ENCODE results near the gene FAM117B. TPM values are rescaled to one million over a fixed set of nuclear protein-coding genes. Genes with fewer than 3 reads are reported as not detected.

The FAM117B gene
- total RNA-seq, 4 donors from 2014 or later: 3.6 to 9.7 (median 4.6) TPM

DNA sequence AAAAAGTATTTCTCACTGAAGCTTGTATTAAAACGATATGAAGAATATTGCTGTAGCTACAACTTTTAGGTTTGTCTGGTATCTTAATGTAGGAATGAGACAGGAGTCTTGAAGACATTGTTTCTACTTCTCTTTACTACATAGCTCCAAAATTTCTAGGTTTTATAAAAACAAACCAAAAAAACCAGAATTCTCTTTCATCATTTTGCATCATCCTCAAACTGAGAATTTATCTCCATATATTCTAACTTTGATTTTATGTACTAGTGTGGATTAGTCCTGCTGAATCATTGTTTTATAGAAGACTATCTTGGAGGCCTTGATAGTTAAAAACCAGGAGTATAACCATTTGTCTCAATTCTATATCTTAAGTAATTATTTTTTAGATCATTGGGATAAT is 136.6 kb downstream of the FAM117B start:
- no peak for TF ChIP-seq POLR2A (IDR thresholded peaks at IDR 0.05)
- no peak for TF ChIP-seq EP300 (IDR thresholded peaks at IDR 0.05)
- no peak for TF ChIP-seq POLR2AphosphoS5 (IDR thresholded peaks at IDR 0.05)
- TF ChIP-seq, protein P1, sequence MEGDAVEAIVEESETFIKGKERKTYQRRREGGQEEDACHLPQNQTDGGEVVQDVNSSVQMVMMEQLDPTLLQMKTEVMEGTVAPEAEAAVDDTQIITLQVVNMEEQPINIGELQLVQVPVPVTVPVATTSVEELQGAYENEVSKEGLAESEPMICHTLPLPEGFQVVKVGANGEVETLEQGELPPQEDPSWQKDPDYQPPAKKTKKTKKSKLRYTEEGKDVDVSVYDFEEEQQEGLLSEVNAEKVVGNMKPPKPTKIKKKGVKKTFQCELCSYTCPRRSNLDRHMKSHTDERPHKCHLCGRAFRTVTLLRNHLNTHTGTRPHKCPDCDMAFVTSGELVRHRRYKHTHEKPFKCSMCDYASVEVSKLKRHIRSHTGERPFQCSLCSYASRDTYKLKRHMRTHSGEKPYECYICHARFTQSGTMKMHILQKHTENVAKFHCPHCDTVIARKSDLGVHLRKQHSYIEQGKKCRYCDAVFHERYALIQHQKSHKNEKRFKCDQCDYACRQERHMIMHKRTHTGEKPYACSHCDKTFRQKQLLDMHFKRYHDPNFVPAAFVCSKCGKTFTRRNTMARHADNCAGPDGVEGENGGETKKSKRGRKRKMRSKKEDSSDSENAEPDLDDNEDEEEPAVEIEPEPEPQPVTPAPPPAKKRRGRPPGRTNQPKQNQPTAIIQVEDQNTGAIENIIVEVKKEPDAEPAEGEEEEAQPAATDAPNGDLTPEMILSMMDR (IDR thresholded peaks at IDR 0.05): no peak
- Histone ChIP-seq H3K27ac (no peak overlapping the region), H3K36me3 (peaks cover 0 to 24% of the 10 kb centered on the region in 2 donors), H3K27me3 (no peaks in the 10 kb centered on the region), H3K4me1 (no peaks in the 10 kb centered on the region), H3K4me3 (no peak overlapping the region), H3K9me3 (no peaks in the 10 kb centered on the region)
- 82 to 94% methylated on average over 1 of the region's 1 CpG for WGBS, 2 donors (ENCODE audit: low coverage in 1 of 2)
- no peak for ATAC-seq

DNA sequence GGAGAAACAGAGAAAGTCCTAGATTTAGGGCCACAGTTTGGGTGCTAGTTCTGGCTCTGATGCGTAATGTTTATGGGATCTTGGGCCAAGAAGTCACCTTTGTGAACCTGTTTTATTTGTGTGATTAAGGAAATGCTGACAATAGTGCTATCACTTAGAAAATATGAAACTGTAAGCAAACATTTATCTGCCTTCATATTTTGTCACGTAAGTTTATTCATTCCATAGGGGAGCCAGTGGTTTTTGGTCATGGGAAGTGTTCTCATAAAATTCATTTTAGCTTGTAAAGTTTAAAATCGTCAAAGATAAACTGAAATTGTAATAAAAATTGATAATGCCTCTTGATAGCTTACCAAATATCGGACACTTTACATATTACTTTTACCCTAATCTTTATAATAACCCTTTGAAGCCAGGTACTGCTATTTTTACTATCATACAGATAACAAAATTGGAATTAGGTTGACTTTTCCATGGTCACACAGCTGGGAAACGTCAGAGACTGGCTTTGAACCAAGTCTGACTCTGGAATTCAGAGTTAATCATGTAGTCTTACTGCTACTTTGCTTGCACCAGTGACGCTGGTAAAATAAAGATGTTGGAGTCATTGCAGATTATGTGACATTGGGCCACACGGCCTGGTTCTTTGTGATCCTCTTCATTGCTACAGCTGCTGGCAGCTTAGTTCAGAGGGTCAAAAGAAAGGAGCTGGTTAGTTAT is 137.1 kb downstream of the FAM117B start:
- TF ChIP-seq EP300 (IDR thresholded peaks at IDR 0.05): no peak
- TF ChIP-seq POLR2AphosphoS5 (IDR thresholded peaks at IDR 0.05): no peak
- TF ChIP-seq, protein P1 (IDR thresholded peaks at IDR 0.05): no peak
- TF ChIP-seq POLR2A (IDR thresholded peaks at IDR 0.05): no peak
- Histone ChIP-seq H3K27me3 (no peaks in the 10 kb centered on the region), H3K36me3 (peaks cover 0 to 20% of the 10 kb centered on the region in 2 donors), H3K9me3 (no peaks in the 10 kb centered on the region), H3K4me1 (no peaks in the 10 kb centered on the region), H3K27ac (no peak overlapping the region), H3K4me3 (no peak overlapping the region)
- 45 to 70% methylated on average over 7 of the region's 7 CpGs for WGBS, 2 donors (ENCODE audit: low coverage in 1 of 2)
- no peak for ATAC-seq

DNA sequence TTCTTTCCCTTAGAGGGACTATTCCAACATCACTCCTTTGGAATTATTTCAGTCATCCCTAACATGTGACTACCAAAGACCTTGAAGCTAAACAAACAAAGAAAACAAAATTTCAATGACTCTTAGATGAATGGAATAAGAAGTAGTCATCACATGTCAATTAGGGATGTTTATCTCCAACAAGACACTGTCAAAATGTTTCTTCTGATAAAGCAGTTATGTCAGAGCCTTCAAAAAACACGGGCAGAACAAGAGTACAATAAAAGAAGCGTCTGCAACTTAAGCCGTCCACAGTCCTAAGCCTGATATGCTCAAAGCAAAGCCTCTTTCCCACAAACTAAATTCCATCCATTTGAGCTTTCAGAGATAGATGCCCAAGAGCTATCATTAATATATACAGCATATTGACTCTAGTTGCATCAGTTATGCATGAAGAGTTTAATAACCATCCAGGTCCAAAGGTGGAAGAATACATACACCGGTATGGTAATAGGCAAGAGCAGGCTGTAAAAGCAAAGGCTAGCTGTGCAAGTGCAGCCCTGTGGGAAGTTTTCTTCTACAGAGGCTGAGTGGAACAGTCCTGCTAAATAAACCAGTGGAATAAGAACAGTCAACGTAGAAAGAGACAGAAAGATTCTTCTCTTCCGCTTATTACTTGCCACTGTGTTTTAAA is 138.7 kb downstream of the FAM117B start:
- Histone ChIP-seq H3K27ac (no peak overlapping the region), H3K4me3 (no peak overlapping the region), H3K4me1 (no peaks in the 10 kb centered on the region), H3K36me3 (peaks cover 0 to 33% of the 10 kb centered on the region in 2 donors), H3K27me3 (no peaks in the 10 kb centered on the region), H3K9me3 (no peaks in the 10 kb centered on the region)
- no peak for ATAC-seq
- TF ChIP-seq POLR2AphosphoS5 (IDR thresholded peaks at IDR 0.05) (no peak), POLR2A (IDR thresholded peaks at IDR 0.05) (no peak), EP300 (IDR thresholded peaks at IDR 0.05) (no peak)
- TF ChIP-seq, protein P1 (IDR thresholded peaks at IDR 0.05): no peak
- 92% methylated on average over 5 to 6 of the region's 6 CpGs for WGBS, 2 donors (ENCODE audit: low coverage in 1 of 2)

DNA sequence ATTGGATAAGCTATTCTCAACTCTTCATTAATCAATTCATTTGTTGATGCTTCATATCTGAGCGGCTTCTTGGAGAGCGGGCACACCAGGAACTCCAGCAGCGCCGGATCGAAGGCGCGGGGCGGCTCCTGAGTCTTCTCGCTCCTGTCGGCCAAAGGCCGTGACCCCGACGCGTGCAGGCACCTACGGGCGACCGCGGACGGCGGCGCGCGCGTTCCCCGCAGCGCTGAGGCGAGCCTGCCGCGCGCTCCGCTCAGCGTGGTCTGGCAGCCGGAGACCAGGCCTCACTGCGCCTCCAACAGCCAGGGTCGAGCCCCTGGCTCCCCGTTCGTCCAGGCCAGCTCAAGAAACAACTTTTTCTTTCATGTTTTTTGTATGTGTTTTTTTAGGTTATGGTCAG is 139.3 kb downstream of the FAM117B start:
- H3K36me3 ChIP-seq: peaks cover 0 to 39% of the 10 kb centered on the region in 2 donors
- no peak for ATAC-seq
- H3K4me3 ChIP-seq: no peak overlapping the region
- H3K9me3 ChIP-seq: no peaks in the 10 kb centered on the region
- H3K27ac ChIP-seq: no peak overlapping the region
- H3K4me1 ChIP-seq: no peaks in the 10 kb centered on the region
- no peaks in the 10 kb centered on the region for H3K27me3 ChIP-seq
- no peak for TF ChIP-seq POLR2AphosphoS5 (IDR thresholded peaks at IDR 0.05)
- TF ChIP-seq, protein P1 (IDR thresholded peaks at IDR 0.05): no peak
- TF ChIP-seq EP300 (IDR thresholded peaks at IDR 0.05): no peak
- TF ChIP-seq POLR2A (IDR thresholded peaks at IDR 0.05): no peak
- WGBS, 2 donors (ENCODE audit: low coverage in 1 of 2): 90 to 95% methylated on average over 9 to 26 of the region's 37 CpGs

DNA sequence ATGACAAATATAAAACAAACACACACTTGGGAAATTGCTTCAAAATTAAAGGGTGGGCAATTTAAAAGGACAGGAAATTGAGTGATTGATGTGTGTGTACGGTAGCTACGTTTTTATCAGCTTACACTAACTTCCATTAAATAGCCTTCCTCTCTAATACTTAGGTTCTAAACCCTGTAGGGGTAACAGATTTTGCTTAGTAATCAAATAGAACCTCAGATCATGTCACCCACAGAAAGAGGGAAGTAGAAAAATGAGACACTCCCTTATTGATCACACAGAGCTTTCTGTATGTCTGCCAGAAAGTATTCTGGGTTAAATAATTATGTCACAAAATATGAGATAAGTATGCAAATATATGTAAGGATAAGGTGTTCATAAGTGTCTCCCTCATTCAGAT is 143.4 kb downstream of the FAM117B start:
- Histone ChIP-seq H3K27ac (no peak overlapping the region), H3K27me3 (no peaks in the 10 kb centered on the region), H3K4me1 (no peaks in the 10 kb centered on the region), H3K4me3 (no peak overlapping the region), H3K9me3 (no peaks in the 10 kb centered on the region), H3K36me3 (peaks cover 0 to 53% of the 10 kb centered on the region in 2 donors)
- WGBS, 2 donors (ENCODE audit: low coverage in 1 of 2): 68 to 92% methylated on average over 2 of the region's 2 CpGs
- ATAC-seq: no peak
- TF ChIP-seq, protein P1 (IDR thresholded peaks at IDR 0.05): no peak
- TF ChIP-seq EP300 (IDR thresholded peaks at IDR 0.05) (no peak), POLR2AphosphoS5 (IDR thresholded peaks at IDR 0.05) (no peak), POLR2A (IDR thresholded peaks at IDR 0.05) (no peak)
